Left colon (tissue), 2 donors: ENCODE results near the gene BBS1. TPM values are rescaled to one million over a fixed set of nuclear protein-coding genes. Genes with fewer than 3 reads are reported as not detected.
"Not testable (repeated sequence)": the region's sequence is repeated elsewhere in the genome, so short reads cannot be mapped to it uniquely, and the experiment has no call there.

ENCODE experiments used
- ATAC-seq: fragments of 200-7000 bp; cut with Tn5 transposase; one replicate; pipeline ENCODE4 v1.9.1; 2020; ENCODE audit warnings: mild to moderate bottlenecking, moderate library complexity
- DNase-seq, 2 donors: peaks; one replicate each; pipeline ENCODE4 v3.0.0-alpha.2; 2020
- intact Hi-C, 2 donors: fragments of 100-400 bp; cut with DNase I in 1 of 2; cut with micrococcal nuclease in 1 of 2; formaldehyde crosslinking; loops; one replicate each; pipeline versions ENCODE4 v1.11.2 to v1.14.0; 2022; cut with DNase I, micrococcal nuclease
- total RNA-seq, 2 donors: library from RNA; stranded (reverse); fragmentation: NEBNext Ultra II Directional; extraction: Animal tissue kit (Norgen Biotek cat#: 25700); gene quantifications; one replicate each; pipeline ENCODE4 v1.2.1, GENCODE V29; 2021
- donor health status: DM: no; HTN: no; CAD: no.
- donor health status: DM: yes; HTN: yes; CAD: no.

The BBS1 gene
- total RNA-seq, 2 donors from 2014 or later, result 29.8 to 34.8 TPM

DNA sequence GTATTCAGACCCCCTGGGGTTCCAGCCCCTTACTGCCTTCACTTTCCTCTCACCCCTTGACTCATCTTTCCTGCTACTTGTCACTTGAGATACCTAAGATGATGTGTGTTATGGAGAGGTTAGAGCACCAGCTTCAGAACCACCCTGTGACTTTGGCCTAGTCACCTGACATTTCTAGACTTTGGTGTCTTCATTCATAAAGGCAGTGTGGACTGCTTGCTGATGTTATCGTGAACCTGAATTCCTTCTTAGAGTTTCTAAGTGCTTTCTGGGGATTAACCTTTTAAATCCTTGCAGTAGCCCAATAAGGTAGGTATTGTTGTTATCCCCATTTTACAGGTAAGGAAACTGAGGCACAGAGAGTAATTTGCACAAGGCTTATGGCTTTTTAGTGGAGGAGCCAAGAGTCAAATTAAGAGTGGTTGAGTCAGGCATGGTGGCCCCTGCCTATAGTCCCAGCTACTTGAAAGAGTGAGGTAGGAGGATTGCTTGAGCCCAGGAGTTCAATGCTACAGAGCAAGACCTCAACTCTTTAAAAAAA is 5.1 kb upstream of the BBS1 start:
- DNase-seq (no peak), ATAC-seq (no peak)
- intact Hi-C loops, result no loop called here

- ATAC-seq, result no peak
- intact Hi-C loops, result no loop called here
- no peak for DNase-seq
These were observed 1.3 kb upstream of the BBS1 start for GRCh38 chr11:66509131-66509561.

- ATAC-seq, result peak; percentile 44
- DNase-seq, result no peak
- intact Hi-C loops, result no loop called here
These were observed 530 bp downstream of the BBS1 start for GRCh38 chr11:66510990-66511339.

- ATAC-seq, result no peak
- intact Hi-C loops, result no loop called here
These were observed 13.2 kb downstream of the BBS1 start for GRCh38 chr11:66523611-66524010.

DNA sequence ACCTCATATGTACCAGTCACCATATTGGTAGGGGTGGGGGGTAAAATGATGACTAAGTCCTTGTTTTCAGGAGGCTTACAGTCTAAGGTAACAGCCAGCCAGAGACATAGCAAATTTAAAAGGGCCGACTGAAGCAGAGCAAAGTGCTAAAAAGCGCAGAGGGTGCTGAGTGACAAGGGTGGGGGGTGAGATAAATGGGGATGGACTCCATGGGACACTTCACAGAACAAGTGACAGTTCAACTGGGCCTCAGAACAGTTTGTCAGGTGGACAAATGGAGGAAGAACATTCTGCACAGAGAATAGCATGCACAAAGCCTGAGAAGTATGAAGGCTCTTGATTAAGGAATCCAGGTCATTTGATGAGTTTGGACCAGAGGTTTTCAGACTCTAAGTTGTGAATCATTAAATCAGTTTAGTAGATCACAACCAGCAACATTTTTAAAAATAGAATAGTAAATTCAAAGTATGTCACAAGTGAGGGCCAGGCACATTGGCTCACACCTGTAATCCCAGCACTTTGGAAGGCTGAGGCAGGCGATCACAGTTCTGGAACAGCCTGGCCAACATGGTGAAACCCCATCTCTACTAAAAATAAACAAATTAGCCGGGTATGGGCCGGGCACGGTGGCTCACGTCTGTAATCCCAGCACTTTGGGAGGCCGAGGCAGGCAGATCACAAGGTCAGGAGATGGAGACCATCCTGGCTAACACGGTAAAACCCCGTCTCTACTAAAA is 14.0 kb downstream of the BBS1 start:
- intact Hi-C loops, result no loop called here
- DNase-seq, result no peak

More at GRCh38 chr11:66523611-66524010, 13.2 kb downstream of the BBS1 start:
- DNase-seq, result no peak

DNA sequence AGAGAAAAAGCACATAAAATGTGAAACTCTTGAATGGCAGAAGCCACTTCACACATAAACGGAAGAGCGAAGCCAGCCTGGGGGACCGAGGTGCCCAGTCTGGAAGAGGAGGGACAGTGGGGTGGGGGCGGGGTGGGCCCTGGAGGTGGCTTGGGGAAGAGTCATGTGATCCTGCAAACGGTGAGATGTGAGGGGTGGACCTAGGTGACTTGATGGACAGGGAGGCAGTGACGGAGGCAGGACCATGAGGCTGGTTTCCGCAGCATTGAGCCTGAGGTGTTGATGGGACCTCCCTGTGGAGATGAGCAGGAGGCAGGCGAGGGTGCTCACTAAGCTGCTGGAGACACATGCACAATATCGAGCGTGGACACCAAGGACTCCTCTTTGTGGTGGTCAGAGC is 18.6 kb downstream of the BBS1 start:
- no peak for DNase-seq
- intact Hi-C loops, result no loop called here
- no peak for ATAC-seq

More for the DNA sequence above, 14.0 kb downstream of the BBS1 start:
- ATAC-seq, result no peak

DNA sequence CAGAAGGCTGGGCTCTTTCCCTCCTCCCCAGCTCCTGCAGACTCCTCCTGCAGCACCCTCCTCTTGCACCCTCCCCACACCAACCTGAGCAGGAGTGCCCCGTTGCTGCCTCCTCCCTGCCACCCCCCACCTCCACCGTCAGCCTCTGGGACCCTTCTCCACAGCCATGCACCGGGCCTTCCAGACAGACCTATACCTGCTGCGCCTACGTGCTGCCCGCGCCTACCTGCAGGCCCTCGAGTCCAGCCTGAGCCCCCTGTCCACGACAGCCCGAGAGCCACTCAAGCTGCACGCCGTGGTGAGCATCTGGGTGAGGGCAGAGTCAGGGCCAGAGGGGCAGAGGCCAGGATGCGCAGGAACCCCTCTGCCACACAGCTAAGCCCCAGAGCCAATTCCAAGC is 19.2 kb downstream of the BBS1 start:
- intact Hi-C loops, result no loop called here
- no peak for DNase-seq
- ATAC-seq, result no peak

GRCh38 chr11:66530927-66531709 is 20.7 kb downstream of the BBS1 start:
- intact Hi-C loops, result no loop called here
- DNase-seq, result no peak
- ATAC-seq, result no peak

GRCh38 chr11:66531841-66532240 is 21.4 kb downstream of the BBS1 start:
- intact Hi-C loops, result no loop called here
- DNase-seq (no peak), ATAC-seq (no peak)

GRCh38 chr11:66532784-66533183 is 22.3 kb downstream of the BBS1 start:
- ATAC-seq (no peak), DNase-seq (no peak)
- intact Hi-C loops, result no loop called here

- DNase-seq (no peak), ATAC-seq (peak; percentile 12)
- intact Hi-C loops, result no loop called here
These were observed 28.9 kb downstream of the BBS1 start for GRCh38 chr11:66539170-66539869.

DNA sequence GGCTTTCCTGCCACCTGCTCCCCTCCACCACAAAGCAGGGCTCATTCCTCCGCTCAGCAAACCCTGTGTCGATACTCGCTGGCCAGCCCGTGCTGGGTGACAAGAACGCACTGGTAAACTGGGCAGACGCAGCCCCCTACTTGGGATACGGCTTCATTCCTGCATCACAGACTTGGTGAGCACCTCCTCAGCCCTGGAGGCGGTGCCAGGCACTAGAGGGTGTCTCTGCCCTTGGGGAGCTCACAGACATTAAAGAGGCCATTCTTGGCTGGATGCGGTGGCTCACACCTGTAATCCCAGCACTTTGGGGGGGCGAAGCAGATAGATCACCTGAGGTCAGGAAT is 29.4 kb downstream of the BBS1 start:
- DNase-seq, result no peak
- ATAC-seq, result no peak
- intact Hi-C loops, result no loop called here

DNA sequence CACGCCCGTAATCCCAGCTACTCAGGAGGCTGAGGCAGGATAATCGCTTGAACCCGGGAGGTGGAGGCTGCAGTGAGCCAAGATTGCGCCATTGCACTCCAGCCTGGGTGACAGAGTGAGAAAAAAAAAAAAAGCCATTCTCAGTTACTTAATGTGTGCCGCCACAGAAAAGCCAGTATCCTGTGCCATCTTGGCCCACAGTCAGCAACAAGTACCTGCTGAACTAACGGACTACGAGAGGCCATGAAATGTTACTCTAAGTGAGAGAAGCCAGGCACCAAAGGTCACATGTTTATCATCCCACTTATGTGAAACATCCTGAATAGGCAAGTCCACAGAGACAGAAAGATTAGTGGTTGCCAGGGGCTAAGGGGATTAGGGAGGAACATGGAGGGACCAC is 30.2 kb downstream of the BBS1 start:
- intact Hi-C loops, DNase-seq, ATAC-seq: not testable (repeated sequence)

GRCh38 chr11:66541892-66542291 is 31.5 kb downstream of the BBS1 start:
- intact Hi-C loops, result no loop called here
- no peak for ATAC-seq
- DNase-seq, result no peak

- no peak for ATAC-seq
- no peak for DNase-seq
- intact Hi-C loops, result no loop called here
These were observed 31.9 kb downstream of the BBS1 start for GRCh38 chr11:66542362-66542761.

GRCh38 chr11:66543263-66544107 is 33.0 kb downstream of the BBS1 start:
- peak in 1 of 2 donors; percentile 62 for DNase-seq
- ATAC-seq, result no peak
- intact Hi-C loops, result no loop called here

DNA sequence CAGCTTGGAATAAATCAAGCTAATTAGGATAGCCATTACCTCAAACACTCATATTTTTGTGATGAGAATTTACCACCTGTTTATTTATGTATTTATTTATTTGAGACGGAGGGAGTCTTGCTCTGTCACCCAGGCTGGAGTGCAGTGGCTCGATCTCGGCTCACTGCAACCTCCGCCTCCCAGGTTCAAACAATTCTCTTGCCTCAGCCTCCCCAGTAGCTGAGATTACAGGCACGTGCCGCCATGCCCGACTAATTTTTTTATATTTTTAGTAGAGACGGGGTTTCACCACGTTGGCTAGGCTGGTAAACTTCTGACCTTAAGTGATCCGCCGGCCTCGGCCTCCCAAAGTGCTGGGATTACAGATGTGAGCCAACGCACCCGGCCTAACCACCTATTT is 34.5 kb downstream of the BBS1 start:
- intact Hi-C loops, DNase-seq, ATAC-seq: not testable (repeated sequence)

- peak; percentile 97 for DNase-seq
- intact Hi-C loops, result no loop called here
- ATAC-seq, result peak; percentile 97
These were observed 35.4 kb downstream of the BBS1 start, which contains the start of gene ZDHHC24 for GRCh38 chr11:66545701-66546367. TSS of gene ZDHHC24 (minus strand) at chr11:66546048. CDS start at chr11:66546003, 45 bp downstream.
